WTC11 (cell line): Measurements from ENCODE around the gene NAMPT.

Experiments used
- CREM ChIP-seq: sonication (generic); formaldehyde crosslinking; IDR thresholded peaks from 2 replicates; pipeline ENCODE4 v1.8.1; 2022; ENCODE audit warnings: mild to moderate bottlenecking, missing genetic modification reagents, moderate library complexity
- CTCF ChIP-seq: fragments of 200-600 bp; IDR thresholded peaks from 2 replicates; pipeline ENCODE4 v1.8.0; 2022; ENCODE audit warnings: antibody characterized with exemption
- E2F5 ChIP-seq: sonication (generic); formaldehyde crosslinking; IDR thresholded peaks from 2 replicates; pipeline ENCODE4 v1.8.1; 2022; ENCODE audit warnings: mild to moderate bottlenecking, moderate library complexity, missing genetic modification reagents
- FOXK1 ChIP-seq: sonication (generic); formaldehyde crosslinking; IDR thresholded peaks from 2 replicates; pipeline ENCODE4 v1.8.0; 2022; ENCODE audit warnings: mild to moderate bottlenecking, moderate library complexity, missing genetic modification reagents
- MAX ChIP-seq: sonication (generic); formaldehyde crosslinking; IDR thresholded peaks from 2 replicates; pipeline ENCODE4 v1.8.0; 2022; ENCODE audit warnings: mild to moderate bottlenecking, missing genetic modification reagents
- NFYB ChIP-seq: sonication (generic); formaldehyde crosslinking; conservative IDR thresholded peaks from 2 replicates; pipeline ENCODE4 v1.8.0; 2022; ENCODE audit warnings: low read depth, missing genetic modification reagents
- NR2C2 ChIP-seq: sonication (generic); formaldehyde crosslinking; IDR thresholded peaks from 2 replicates; pipeline ENCODE4 v1.8.0; 2022; ENCODE audit warnings: mild to moderate bottlenecking, missing genetic modification reagents
- TCF7 ChIP-seq: sonication (generic); formaldehyde crosslinking; IDR thresholded peaks from 2 replicates; pipeline ENCODE4 v1.8.0; 2022; ENCODE audit warnings: mild to moderate bottlenecking, low read depth, missing genetic modification reagents, moderate library complexity
- USF1 ChIP-seq: sonication (generic); formaldehyde crosslinking; IDR thresholded peaks from 2 replicates; pipeline ENCODE4 v1.8.0; 2022; ENCODE audit warnings: mild to moderate bottlenecking, missing genetic modification reagents
- ZNF232 ChIP-seq: sonication (generic); formaldehyde crosslinking; IDR thresholded peaks from 2 replicates; pipeline ENCODE4 v1.8.0; 2022; ENCODE audit warnings: mild to moderate bottlenecking, missing genetic modification reagents

GRCh38 chr7:106246902-106247711 lies 37.7 kb downstream of the NAMPT start:
- TF ChIP-seq CTCF (no peak), E2F5 (CRISPR knock-in tag) (no peak), CREM (CRISPR knock-in tag) (no peak), ZNF232 (no peak), TCF7 (CRISPR knock-in tag) (no peak), FOXK1 (no peak), USF1 (no peak), MAX (no peak), NFYB (no peak), NR2C2 (CRISPR knock-in tag) (no peak)
